ENCODE results near the gene APLP2. TPM values are rescaled to one million over a fixed set of nuclear protein-coding genes. Genes with fewer than 3 reads are reported as not detected.

APLP2 gene
- total and polyA plus RNA-seq, 2 of the 13 experiments (the other 11 are each of a cell fraction or from before 2014, with no cell fraction given) = 315 to 594 TPM

DNA sequence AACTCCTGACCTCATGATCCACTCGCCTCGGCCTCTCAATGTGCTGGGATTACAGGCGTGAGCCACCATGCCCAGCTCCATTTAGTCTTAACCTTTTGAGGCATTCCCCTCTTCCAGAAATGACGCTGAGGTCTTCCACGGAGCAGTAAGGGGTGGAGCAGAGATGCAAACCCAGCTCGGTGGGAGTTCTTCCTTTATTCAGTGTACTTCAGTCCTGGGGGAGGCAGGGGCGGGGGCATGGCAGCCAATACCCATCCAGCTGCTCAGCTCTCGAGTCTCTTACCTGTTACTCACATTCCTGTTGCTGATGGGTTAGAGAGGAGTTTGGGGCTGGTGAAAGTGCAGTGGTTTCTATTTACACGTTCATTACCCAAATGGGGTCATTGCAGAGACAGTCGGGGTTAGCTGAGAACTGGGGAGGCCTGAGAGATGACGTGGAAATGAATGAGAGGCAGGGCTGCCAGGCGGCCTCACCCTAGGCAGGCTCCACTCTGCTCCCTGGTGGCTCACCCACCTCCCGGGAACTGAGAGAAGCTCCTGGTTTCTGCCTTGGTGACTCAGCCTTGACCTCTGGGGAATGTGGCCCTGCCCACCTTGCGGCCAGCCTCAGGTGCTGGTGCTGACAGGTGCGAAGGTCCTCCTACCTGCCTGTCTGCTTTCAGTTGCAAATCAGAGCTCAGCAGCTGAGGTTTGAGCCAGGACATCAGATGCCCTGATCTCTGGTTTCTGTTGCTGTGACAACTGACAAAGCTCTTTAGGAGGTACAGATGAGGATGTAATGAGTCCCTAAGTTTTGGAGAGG, 76.5 kb downstream of the APLP2 start (continued):
- TF ChIP-seq CAMTA2 (CRISPR knock-in tag; IDR thresholded peaks at IDR 0.05; ENCODE audit: borderline replicate concordance) = no peak
- 0 out of 2 replicates have a peak, but pooled peaks have one; percentile 56 for TF ChIP-seq RXRB (CRISPR knock-in tag; IDR thresholded peaks at IDR 0.05; ENCODE audit: borderline replicate concordance)
- TF ChIP-seq TFAP4 (IDR thresholded peaks at IDR 0.05; ENCODE audit: borderline replicate concordance, low read depth) = no peak
- TF ChIP-seq, protein P1, sequence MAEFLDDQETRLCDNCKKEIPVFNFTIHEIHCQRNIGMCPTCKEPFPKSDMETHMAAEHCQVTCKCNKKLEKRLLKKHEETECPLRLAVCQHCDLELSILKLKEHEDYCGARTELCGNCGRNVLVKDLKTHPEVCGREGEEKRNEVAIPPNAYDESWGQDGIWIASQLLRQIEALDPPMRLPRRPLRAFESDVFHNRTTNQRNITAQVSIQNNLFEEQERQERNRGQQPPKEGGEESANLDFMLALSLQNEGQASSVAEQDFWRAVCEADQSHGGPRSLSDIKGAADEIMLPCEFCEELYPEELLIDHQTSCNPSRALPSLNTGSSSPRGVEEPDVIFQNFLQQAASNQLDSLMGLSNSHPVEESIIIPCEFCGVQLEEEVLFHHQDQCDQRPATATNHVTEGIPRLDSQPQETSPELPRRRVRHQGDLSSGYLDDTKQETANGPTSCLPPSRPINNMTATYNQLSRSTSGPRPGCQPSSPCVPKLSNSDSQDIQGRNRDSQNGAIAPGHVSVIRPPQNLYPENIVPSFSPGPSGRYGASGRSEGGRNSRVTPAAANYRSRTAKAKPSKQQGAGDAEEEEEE (CRISPR knock-in tag; IDR thresholded peaks at IDR 0.05; ENCODE audit: borderline replicate concordance) = no peak
- no peak for TF ChIP-seq ZNF143 (CRISPR knock-in tag; IDR thresholded peaks at IDR 0.05)
- peak; percentile 45; the same call in 1 of the 2 replicates for TF ChIP-seq SP5 (CRISPR knock-in tag; IDR thresholded peaks at IDR 0.05; ENCODE audit: borderline replicate concordance, low read depth)
- no peak for TF ChIP-seq MTF1 (CRISPR knock-in tag; IDR thresholded peaks at IDR 0.05)
- TF ChIP-seq SATB2 (CRISPR knock-in tag; IDR thresholded peaks at IDR 0.05) = no peak
- TF ChIP-seq HNF4A (CRISPR knock-in tag; IDR thresholded peaks at IDR 0.05) = peak; percentile 47
- TF ChIP-seq HOXA3 (CRISPR knock-in tag; IDR thresholded peaks at IDR 0.05) = no peak; the same call in 1 of the 2 replicates
- no peak for TF ChIP-seq CBX1 (IDR thresholded peaks at IDR 0.05; ENCODE audit: low read depth)
- TF ChIP-seq, protein P2, sequence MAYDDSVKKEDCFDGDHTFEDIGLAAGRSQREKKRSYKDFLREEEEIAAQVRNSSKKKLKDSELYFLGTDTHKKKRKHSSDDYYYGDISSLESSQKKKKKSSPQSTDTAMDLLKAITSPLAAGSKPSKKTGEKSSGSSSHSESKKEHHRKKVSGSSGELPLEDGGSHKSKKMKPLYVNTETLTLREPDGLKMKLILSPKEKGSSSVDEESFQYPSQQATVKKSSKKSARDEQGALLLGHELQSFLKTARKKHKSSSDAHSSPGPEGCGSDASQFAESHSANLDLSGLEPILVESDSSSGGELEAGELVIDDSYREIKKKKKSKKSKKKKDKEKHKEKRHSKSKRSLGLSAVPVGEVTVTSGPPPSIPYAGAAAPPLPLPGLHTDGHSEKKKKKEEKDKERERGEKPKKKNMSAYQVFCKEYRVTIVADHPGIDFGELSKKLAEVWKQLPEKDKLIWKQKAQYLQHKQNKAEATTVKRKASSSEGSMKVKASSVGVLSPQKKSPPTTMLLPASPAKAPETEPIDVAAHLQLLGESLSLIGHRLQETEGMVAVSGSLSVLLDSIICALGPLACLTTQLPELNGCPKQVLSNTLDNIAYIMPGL (CRISPR knock-in tag; IDR thresholded peaks at IDR 0.05; ENCODE audit: borderline replicate concordance in 1 of 2, low read depth in 1 of 2) = 0 out of 4 replicates have a peak, but pooled peaks of 1 of the 2 experiments have one; percentile 16
- TF ChIP-seq U2AF1 (optimal IDR thresholded peaks at IDR 0.05; ENCODE audit: low read depth, low read length) = no peak
- no peak for TF ChIP-seq MED13 (CRISPR knock-in tag; IDR thresholded peaks at IDR 0.05)
- TF ChIP-seq ZNF646 (CRISPR knock-in tag; IDR thresholded peaks at IDR 0.05) = no peak
- TF ChIP-seq SOX6 (IDR thresholded peaks at IDR 0.05) = no peak
- TF ChIP-seq SOX6 (CRISPR knock-in tag; IDR thresholded peaks at IDR 0.05) = 0 out of 2 replicates have a peak, but pooled peaks have one; percentile 12
- no peak for TF ChIP-seq ZFP36L2 (CRISPR knock-in tag; IDR thresholded peaks at IDR 0.05)

Data from HepG2 (cell line).